GM21576 (cell line): ENCODE results near the gene PLPP3.

ENCODE experiments used
- ATAC-seq: cut with Tn5 transposase; IDR thresholded peaks from one replicate; pipeline ENCODE4 v1.9.1; 2021; ENCODE audit warnings: mild to moderate bottlenecking, moderate library complexity; ENCODE audit not compliant: unreplicated experiment

Gene PLPP3

DNA sequence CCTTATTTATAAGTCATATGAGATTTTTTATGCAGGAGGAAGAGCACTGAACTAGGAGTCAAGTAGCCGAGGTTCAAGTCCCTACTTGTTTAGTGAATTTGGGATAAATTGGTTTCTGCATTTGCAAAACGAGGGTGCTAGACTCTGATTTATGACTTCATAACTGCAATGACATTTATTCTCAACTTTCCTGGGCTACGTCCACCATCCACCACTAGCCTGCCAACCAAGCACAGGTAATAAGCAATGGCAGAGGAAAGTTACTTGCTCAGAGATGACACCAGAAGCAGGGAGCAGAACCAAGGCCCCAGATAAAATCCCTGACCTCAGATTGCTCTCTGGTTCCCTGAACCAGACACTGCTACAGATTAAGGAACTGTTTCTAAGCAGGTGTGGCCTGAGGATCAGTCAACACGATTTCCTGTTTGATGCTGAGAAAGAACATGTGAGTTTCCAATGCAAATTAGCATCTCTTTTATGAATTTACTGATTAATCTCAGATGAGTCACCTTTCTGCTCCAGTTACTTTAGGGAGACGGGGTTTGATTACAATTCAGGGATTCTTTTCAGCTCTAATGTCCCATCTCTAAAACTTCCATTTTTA, 52.7 kb downstream of the PLPP3 start:
- peak; percentile 69 for ATAC-seq

DNA sequence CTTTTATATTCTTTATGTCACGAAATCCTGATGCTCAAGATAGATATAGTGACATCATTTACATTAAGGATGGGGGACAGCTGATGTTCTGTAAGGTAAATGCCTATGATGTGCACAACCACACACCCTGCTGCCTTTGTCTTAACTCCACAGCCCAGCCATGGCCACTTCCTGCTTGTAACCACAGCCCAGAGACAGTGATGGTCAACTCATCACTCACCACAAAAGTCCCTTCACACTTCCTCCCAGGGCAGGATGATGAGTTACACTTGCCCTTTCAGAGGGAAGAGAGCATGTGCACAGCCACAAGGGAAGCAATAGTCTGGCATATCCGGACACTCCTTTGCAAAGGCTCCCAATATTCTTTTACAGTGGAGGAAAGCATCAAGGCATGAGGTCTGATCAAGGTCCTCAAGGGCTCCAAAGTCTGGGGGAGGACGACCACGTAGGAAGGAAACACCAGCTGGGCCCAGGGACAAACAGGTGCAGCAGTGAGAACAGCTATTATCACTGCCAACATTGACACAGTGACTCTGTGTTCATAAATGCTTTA, 53.8 kb downstream of the PLPP3 start:
- peak; percentile 85 for ATAC-seq

DNA sequence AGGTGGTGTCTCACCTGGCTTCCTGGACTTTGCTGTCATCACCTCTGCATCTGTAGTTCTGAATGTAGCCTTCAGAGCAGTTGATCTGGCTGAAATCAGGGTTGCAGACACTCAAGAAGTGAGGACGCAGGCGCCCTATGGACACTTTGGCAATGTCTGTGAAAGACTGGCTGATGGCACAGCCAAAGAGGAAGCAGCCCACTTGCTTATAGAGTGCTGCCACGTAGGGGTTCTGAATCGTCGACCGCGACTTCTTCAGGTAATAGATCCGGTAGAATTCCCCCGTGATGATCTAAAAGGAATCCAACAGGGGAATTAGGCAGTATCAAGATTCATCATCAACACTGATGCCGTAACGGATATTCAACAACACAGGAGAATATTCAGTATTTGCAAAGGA, 55.1 kb downstream of the PLPP3 start:
- no peak for ATAC-seq

DNA sequence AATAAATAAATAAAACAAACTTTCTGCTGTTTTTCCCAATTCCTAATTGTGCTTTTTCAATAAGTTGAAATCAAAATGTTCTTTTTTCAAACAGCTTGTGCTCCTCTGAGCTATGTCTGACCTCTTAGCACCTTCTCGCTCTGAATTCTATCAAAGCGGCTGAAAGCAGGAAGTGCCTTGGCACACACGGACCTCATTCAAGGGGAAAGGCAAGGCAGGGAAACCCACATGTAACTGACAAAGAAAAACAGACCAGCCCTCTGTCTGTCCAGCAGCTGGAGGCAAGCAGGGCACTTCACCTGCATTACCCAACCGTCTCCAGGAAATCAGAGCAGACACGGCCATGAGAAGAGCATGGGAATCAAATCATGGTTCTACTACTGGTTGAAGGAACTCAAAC, 56.7 kb downstream of the PLPP3 start:
- ATAC-seq = no peak

DNA sequence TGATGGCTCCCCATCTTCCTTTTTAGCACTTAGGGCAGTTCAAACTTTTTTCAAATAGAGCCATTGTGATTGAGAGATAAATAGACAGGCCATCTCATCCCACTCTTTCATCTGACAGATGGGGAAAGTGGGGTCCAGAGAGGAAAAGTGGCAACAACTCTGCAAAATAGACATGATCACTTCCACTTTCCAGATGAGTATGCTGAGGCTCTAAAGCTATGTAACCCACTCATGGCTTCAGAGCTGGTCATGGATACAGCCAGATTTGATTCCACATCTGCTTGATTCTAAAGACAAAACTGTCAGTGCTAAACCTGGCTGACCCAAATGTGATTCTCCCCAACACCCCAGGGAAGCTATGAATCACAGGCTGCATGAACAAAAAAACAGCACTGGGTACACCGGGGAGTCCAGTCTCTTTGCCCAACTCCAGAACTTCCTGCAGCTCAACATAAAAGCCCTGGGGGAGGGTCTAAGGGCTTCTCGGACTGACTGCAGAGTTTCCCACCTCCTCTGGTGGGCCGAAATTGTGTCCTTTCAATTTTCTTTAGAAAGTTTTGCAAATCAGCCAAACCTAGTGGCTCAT, 59.3 kb downstream of the PLPP3 start:
- no peak for ATAC-seq

DNA sequence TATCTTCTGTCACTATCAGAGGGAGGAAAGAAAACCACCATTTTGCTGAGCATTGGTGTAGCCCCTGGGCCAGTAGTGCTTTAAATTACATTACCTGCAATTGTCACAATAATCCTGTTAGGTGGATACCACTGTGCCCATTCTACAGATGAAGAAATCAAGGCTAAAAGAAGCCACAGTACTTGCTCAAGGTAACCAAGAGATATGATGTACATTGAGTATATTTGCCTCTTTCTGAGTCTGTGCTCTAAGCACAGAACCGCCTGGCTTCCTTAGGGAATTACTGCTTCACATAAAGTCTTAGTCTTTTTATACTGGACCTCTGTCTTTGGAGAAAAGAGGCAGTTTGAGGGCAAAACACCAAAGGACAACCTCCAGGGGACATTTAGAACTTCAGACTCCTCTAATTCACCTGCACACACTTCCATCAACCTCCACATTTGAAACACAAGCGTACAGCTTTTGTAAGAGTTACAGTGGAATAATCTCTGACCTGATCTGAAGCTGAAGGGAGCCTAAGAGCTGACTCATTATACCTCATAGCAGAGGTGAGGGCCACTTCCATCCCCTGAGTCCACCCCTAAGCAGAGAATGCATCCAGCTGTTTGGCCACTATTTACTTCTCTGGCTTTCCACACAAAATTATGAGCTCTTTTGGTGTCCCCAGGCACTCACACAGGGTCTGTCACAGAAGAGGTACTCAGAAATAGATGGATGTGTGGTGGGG, 61.8 kb downstream of the PLPP3 start:
- ATAC-seq = no peak

DNA sequence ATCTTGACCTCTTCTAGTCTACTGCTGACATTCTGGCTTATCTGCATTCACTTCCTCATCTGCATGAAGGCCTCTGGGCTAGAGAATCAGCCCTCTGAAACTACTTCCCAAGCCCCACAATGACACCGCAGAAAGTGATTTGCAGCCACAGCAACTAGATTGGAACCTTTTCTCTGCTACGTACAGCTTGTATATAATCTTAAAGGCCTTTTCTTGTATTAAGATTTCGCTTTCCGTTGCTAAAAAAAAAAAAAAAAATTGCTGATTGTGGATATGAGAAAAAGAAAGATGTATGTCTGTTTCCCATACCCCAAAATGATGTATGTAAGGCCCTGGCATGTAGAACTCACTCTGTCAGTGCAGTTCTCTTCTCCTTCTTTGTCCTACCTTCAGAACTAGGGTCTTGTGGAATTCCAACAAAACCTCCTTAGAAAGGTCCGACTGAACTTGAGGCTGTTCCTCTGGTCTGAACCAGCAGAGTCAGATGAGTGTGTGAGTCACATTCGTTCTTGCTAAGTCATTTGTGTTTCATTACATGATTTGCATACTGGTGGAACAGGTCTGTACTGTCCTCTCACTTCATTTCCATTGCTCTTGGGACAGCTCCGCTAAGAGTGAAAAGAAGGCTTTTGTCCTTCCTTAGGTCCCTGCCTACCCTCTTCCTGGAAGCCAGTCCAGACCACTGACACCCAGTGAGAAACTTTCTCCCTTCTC, 62.7 kb downstream of the PLPP3 start:
- ATAC-seq = peak; percentile 83

DNA sequence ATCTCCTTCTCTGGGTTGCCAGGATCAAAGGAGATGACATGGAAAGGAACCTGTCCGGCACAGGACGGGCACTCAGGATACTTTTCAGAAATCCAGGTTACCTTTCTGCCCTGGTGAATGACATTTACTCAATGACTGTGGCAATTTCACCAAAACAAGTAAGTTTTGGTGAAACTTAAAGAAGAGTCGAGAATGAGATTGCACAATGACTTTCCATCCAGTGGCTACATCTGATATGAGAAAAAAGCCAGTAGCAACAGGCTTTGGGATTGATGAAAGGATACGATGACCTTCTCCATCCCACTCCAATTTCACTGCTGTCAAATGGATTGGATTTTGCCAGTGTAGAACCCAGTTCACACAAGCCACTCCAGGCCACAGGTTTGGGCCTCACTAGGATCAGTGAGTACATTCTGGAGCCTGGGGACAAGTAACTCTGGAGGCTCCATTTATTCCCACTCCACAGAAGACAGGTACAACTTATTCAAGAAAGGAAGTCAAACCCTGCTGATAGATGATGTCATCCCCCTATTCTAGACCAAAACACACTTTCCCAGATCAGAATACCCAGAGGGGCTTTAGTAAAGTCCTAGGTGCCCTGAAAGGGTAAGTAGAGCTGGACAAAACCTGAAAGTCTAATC, 63.3 kb downstream of the PLPP3 start:
- no peak for ATAC-seq

DNA sequence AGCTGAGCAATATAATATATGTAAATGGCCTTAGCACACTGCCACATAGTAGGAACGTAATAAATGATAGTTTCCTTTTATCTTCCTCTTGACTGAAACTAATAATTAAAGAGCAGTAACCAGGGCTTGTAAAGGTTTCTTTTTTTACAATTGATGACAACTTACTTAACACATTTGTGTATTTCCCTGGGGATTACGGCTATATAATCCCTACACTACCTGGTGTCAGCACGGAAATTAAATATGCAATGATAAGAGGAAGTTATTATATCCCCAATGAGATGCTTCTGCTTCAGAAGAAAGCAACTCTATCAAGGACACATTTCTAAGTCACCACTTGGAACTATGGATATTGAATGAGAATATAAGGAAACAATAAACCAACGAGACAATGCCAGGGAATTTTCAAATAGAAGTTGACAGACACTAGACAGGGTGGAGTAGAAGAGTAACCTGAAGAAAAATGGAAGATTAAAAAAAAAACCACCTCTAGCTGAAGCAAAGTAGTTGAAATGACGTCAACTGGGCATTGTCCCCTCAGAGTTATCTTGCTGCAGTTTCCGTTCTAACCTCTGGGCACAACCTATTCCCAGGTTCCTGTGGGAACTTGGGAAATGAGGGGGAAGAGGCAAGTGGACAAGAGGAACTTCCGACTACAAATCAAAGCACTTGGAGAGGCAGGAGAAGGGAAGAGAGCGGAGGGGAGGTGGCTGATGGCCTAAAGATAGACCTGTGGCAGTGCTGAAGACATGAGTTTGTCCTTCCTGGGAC, 66.5 kb downstream of the PLPP3 start:
- no peak for ATAC-seq

DNA sequence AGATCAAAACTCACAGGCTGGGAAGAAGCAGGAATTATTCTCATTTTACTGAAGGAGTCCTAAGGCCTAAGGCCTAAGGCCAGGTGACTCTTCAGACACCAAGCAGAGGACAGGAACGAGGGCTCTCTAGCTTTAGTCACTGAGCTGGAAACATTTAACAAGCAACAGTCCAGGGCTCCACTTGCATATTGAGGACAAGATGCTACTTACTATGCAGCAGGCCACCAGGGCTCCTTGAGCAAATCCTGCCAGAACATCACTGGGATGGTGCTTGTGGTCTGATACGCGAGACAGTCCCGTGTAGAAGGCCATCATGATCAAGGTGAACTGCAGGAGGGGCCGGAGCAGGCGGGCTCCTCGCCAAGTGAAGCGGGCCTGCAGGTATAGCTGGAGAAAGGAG, 67.6 kb downstream of the PLPP3 start:
- no peak for ATAC-seq

DNA sequence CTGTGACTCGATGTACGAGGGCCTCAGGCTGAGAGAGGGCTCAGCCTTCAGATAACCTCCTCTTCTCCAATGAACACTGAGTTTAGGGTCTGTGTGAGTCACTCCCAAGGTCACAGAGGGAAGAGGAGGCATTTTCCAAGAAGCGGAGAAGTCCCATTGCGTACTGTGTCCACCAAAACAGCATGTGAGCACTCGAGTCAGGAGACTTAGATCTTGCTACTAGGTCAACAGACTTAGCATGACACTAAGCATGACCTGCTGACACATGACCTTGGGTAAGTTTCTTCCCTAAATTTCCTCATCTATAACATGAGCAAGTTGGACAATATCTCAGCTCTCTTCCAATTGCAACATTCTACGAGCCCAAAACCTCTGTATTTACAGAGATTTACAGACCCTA, 68.0 kb downstream of the PLPP3 start:
- no peak for ATAC-seq

DNA sequence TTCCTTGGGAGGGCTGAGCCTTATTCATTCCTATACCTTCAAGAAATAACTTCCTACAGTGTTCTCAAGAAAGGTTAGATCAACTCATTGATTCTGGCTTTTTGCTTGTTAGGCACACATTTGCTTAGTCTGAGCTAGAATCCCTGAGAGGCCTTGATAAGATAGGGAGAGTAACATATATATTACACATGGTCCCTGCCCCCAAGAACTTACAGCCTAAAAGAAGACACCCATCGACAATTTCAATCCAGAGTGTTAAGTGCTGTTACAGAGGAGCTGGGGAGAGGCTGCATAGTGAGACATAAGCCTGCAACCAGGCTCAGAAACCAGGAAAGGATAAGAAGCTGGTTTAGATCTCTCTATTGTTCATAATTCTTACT, 68.7 kb downstream of the PLPP3 start:
- no peak for ATAC-seq

DNA sequence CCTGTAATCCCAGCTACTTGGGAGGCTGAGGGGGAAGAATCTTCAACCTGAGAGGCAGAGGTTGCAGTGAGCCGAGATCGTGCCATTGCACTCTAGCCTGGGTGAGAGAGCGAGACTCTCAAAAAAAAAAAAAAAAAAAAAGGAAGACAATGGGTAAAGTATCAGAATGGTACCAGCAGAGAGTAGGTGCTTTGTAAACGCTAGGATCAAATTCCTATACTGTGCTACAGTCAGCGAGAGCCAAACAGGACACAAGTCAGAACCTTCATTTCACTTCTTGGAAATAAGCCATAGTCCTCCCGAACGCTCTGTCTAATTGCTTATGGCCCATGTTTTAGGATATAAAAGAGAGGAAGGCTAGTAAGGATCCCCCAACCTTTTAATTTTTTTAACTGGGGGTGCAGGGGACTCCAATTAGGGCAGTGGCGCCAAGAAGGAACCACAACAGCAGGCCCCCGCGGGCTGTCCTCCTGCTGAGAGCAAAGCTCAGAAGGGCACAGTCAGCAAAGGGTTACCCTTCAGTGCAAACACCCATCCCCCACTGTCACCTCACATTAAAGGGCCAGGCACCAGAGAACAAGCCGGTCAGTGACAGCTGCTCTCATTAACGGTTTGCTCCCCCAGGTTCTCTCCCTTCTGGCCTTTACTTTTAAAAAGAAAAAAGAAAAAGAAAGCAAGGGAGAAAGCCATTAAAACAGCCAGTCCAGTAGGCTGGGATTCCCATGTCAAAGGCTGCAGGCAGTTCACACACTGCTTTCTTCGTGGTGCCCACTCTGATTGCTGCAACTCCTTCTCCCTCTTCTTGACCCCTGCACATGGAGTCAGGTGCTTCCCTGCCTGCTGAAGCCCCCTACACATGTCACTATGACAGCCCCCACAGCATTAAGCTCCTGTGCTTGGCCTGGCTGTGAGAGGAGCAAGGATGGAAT, 69.4 kb downstream of the PLPP3 start:
- no peak for ATAC-seq

DNA sequence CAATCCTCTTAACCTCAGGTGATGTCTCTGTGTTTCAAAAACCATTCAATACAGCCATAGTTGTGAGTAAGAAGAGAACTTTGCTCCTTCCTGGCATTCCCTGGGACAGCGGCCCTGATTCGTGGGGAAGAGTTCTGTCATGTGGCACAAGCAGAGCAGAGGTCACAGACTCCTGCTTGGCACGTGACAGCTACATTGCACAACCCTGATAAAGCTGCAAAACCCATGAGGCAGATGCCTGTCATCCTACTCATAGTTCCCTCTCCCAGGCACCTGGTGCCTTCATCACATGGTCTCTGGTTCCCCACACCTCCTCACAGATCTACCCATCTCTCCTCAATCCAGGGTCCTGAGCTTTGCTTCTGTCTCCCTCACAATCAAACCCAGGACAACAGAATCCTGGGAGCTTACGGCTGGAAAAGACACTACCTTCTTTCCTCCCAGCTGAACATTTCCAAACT, 70.8 kb downstream of the PLPP3 start:
- no peak for ATAC-seq

DNA sequence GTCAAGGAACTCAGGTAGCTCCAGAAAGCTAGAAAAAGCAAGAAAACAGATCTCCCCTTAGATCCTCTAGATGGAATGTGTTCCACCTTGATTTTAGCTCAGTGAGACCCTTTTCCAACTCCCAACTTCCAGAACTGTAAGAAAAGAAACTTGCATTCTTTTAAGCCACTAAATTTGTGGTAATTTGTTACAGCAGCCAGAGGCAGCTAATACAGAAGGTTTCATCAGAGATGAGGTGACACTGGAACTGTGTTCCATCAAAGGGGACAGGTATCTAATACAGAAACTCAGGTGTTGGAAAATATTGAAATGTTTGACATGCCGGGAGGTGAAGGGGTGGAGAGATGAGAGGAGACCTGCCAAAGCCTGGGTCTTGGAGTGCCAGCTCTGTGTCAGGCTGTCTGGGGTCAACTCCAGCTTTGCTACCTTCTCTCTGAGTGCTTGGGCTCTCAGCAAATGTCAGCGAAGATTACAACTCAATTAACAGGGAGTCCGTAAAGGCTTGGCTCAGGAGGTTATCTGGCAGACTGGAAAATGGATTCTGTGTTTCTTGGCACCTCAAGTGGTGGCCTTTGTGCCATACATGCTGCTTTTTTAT, 71.3 kb downstream of the PLPP3 start:
- no peak for ATAC-seq

DNA sequence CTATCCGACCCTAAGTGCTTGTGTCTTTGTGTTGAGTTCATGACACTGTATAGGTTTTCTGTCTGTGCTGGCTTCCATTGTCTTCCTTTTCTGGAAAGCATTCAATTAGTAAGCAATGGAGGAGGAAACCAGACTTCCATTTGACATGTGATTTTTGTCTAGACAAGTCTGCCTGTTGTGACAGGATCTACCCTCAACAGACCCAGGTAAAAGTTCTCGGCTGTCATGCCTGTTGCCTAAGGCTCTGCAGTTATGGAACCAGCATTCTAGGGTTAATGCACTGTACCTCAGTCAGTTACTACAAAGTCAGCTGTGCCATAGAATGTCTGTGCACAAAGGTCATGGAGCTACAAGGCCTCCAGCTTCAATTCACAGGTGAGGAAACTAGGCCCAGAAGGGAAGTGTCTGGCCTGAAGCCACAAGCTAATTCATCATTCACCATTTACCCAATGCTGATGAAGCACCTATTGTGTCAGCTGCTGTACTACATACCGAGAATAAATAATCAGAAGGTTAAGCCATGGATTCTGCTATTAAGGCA, 72.3 kb downstream of the PLPP3 start:
- ATAC-seq = no peak

DNA sequence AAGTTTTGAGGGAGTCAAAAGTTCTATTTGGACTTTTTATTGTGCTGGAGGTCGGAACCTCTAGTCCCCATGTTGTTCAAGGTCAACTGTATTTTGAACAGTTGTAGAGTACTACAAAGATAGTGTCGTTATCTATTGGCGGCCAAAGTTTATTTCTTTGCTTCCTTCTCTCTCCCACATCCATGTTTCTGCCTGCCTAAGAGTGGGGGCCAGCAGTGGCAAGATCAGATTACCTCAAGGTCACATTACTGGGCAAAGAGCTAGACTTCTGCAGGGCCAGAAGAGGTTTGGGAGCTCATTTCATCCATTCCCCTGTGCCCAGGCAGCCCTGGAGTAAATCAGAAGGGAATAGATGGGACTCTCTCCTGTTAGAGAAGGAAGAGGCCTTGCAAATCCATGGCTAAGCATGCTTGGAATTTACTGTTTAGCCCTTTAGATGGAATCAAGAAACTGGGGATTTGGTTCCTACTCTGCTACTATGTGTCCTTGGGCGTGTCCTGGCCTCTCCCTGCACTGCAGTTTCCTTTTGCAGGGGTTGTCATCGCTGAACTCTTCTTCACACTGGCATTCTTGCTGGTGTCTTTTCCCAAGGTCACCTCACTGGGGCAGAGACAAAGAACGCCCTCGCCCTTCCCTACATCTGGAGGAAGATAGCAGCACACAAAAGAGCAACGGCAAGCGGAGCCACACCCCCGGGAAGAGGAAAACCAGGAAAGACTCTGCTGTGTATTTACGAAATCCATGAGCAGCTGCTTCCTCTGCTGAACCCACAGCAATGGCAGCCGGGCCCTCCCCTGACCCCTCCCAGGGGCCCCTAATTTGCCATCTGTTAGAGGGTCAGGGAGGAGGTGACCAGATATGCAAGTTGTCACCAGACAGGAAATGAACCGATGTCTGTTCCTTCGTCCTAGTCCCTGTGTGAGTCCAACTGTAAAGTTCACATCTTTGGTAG, 73.3 kb downstream of the PLPP3 start:
- ATAC-seq = no peak
